ENCODE data around the gene CRNKL1.
A peak's percentile ranks its signal among the peaks of the same experiment; 100 is the strongest.
"Not testable (repeated sequence)": the region's sequence is repeated elsewhere in the genome, so short reads cannot be mapped to it uniquely, and the experiment has no call there.

The CRNKL1 gene

GRCh38 chr20:20003955-20004322 lies 48.3 kb downstream of the CRNKL1 start:
- Mint-ChIP-seq H3K4me1 (ENCODE audit: low read depth) (peaks cover 14% of the 10 kb centered on the region), H3K27me3 (peaks cover 26% of the 10 kb centered on the region), H3K4me3 (peak overlapping the region; percentile 79)
- H3K9me3 Mint-ChIP-seq (ENCODE audit: low read depth); H3K36me3 Mint-ChIP-seq; H3K27ac Mint-ChIP-seq: not testable (repeated sequence)

- H3K27me3 Mint-ChIP-seq: peaks cover 25% of the 10 kb centered on the region
- no peaks in the 10 kb centered on the region for H3K36me3 Mint-ChIP-seq
- H3K9me3 Mint-ChIP-seq (ENCODE audit: low read depth): no peaks in the 10 kb centered on the region
- H3K4me1 Mint-ChIP-seq (ENCODE audit: low read depth): peaks cover 14% of the 10 kb centered on the region
- H3K27ac Mint-ChIP-seq: no peak overlapping the region
- H3K4me3 Mint-ChIP-seq: peak overlapping the region; percentile 79
Measured at GRCh38 chr20:20003031-20003954, 49.0 kb downstream of the CRNKL1 start.

DNA sequence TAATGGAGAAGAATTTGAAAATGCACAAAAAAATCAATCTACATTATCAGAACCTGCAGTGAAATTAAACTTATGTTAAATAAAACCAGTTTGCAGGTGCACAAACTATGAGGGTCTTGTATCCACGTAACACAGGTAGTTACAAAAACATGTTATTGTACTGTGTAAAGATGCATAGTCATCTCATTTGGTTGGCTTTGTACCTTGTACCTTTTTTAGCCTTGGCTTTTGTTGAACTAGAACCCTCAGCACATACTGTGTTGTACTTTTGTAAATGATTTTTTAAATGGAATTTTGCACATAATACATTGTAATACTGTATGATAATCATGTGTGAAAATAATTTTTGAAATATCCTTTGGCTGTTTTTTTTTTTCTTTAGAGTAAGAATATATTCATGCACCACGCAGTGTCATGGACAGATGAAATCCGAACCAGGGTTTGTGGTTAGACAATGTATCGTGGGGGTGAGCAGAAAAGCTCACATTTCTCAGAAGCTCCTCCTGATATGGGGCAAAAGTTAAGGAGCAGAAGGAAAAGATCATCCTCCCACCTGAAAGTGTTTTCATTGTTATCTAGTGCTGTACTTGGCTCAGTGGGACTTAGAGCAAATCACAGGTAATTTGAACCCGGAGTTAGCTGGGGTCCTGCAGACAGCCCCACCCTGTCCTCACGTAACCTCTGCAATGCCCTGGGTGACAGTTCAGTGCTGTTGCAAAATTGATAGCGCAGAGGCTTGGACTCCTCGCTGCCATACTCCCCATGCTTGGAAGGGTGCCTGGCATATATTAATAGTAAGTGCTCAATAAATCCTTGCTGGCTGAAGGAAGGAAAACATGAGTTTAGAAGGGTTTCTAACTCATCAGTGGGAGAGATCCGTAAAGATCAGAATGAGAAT lies 49.9 kb downstream of the CRNKL1 start:
- peaks cover 23% of the 10 kb centered on the region for H3K27me3 Mint-ChIP-seq
- no peak overlapping the region for H3K27ac Mint-ChIP-seq
- H3K9me3 Mint-ChIP-seq (ENCODE audit: low read depth): no peaks in the 10 kb centered on the region
- no peaks in the 10 kb centered on the region for H3K36me3 Mint-ChIP-seq
- H3K4me1 Mint-ChIP-seq (ENCODE audit: low read depth): peaks cover 14% of the 10 kb centered on the region
- peak overlapping the region; percentile 79 for H3K4me3 Mint-ChIP-seq

- H3K4me3 Mint-ChIP-seq: no peak overlapping the region
- peaks cover 14% of the 10 kb centered on the region for H3K4me1 Mint-ChIP-seq (ENCODE audit: low read depth)
- peaks cover 22% of the 10 kb centered on the region for H3K27me3 Mint-ChIP-seq
- no peaks in the 10 kb centered on the region for H3K9me3 Mint-ChIP-seq (ENCODE audit: low read depth)
- no peaks in the 10 kb centered on the region for H3K36me3 Mint-ChIP-seq
- no peak overlapping the region for H3K27ac Mint-ChIP-seq
Measured at GRCh38 chr20:20000211-20000968, 51.9 kb downstream of the CRNKL1 start.

GRCh38 chr20:19998990-19999705 lies 53.1 kb downstream of the CRNKL1 start:
- H3K4me1 Mint-ChIP-seq (ENCODE audit: low read depth): peaks cover 14% of the 10 kb centered on the region
- no peaks in the 10 kb centered on the region for H3K9me3 Mint-ChIP-seq (ENCODE audit: low read depth)
- H3K4me3 Mint-ChIP-seq: no peak overlapping the region
- no peaks in the 10 kb centered on the region for H3K36me3 Mint-ChIP-seq
- no peak overlapping the region for H3K27ac Mint-ChIP-seq
- peaks cover 23% of the 10 kb centered on the region for H3K27me3 Mint-ChIP-seq

DNA sequence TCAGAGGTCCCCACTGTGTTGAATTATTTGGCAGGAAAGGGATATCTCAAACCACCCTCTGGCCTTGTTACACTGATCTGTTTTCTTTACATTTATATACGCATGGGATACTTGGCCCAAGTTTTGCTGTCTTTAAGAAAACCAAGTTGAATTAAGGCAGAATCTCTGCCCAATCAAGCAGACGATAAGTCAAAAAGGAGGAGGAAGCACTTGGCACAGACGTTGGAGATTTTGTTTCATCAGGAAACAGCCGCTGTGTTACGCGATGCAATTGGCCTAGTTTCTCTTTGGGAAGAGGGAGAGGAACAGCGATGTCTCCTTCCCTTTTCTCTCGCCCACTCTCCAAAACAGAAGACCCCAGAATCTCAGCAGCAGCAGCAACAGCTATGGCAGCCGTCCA lies 55.3 kb downstream of the CRNKL1 start:
- Mint-ChIP-seq H3K27ac (no peak overlapping the region), H3K27me3 (peaks cover 12% of the 10 kb centered on the region), H3K36me3 (no peaks in the 10 kb centered on the region), H3K4me3 (no peak overlapping the region), H3K9me3 (ENCODE audit: low read depth) (no peaks in the 10 kb centered on the region), H3K4me1 (ENCODE audit: low read depth) (no peaks in the 10 kb centered on the region)

GRCh38 chr20:19996222-19996621 lies 56.0 kb downstream of the CRNKL1 start:
- no peaks in the 10 kb centered on the region for H3K9me3 Mint-ChIP-seq (ENCODE audit: low read depth)
- H3K4me3 Mint-ChIP-seq: no peak overlapping the region
- no peak overlapping the region for H3K27ac Mint-ChIP-seq
- no peaks in the 10 kb centered on the region for H3K4me1 Mint-ChIP-seq (ENCODE audit: low read depth)
- H3K36me3 Mint-ChIP-seq: no peaks in the 10 kb centered on the region
- H3K27me3 Mint-ChIP-seq: peaks cover 7% of the 10 kb centered on the region

DNA sequence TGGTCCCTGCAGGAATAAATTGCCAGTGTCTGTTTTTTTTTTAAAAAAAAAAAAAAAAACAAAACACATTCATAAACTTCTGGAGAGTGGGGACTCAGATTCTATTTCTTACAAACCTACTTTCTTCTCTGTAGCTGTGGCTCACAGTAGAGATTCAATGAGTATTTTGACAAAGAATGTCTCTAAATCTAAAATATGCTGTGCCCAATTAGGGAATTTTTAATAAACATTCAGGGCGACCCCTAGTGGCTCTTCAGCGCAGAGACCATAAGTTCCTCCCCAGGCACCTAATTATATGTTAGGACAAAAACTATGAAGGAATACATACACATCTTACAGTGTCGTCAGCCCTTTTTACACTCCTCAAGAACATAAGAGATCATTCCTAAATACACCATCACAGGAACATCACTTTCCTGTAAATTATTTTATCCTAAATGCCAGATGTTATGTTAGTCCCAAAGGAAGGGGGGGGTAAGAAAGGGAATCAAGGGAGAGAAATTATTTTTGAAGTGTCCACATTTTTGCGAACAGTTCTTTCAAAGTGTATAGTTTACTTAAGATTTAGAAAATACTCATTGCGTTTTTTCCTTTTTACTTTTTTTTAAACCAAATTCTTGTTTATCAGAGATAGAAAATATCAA lies 56.9 kb downstream of the CRNKL1 start:
- H3K36me3 Mint-ChIP-seq: no peaks in the 10 kb centered on the region
- no peaks in the 10 kb centered on the region for H3K4me1 Mint-ChIP-seq (ENCODE audit: low read depth)
- H3K27ac Mint-ChIP-seq: no peak overlapping the region
- H3K27me3 Mint-ChIP-seq: peaks cover 5% of the 10 kb centered on the region
- H3K9me3 Mint-ChIP-seq (ENCODE audit: low read depth): no peaks in the 10 kb centered on the region
- no peak overlapping the region for H3K4me3 Mint-ChIP-seq

DNA sequence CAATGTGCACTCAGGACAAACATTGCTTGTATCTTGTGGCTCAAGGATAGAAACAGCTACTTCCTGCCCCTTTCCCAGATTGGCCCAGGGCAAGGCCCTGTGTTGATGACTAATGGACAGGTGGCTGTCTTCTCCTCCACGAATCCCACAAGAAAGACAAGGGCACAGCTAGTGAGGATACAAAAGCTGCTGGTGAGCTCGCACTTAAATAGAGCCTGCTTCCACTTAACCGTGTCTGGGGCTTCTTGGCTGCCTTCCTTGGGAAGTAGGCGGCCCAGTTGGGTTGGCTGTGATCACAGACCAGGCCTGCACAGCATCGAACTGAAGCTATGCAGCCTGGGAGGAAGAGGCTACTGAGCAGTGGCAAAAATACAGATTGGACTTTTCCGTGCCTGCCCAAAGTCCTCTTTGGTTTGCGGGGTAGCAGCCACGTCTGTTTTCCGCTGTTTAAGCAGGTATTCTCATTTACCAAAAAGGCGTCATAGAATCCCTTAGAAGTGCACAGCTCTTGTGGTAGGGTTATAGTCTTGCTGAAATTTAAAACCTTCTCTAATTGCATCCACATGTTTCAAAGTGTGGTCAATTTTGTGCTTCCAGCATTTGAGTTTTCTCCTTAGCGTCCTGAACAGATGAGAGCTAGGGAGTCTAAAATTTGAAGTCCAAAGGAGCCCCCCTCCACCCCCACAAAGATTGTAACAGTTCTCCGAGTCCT lies 58.2 kb downstream of the CRNKL1 start:
- H3K4me1 Mint-ChIP-seq (ENCODE audit: low read depth): no peaks in the 10 kb centered on the region
- no peaks in the 10 kb centered on the region for H3K36me3 Mint-ChIP-seq
- H3K27me3 Mint-ChIP-seq: peaks cover 5% of the 10 kb centered on the region
- no peak overlapping the region for H3K4me3 Mint-ChIP-seq
- H3K9me3 Mint-ChIP-seq (ENCODE audit: low read depth): no peaks in the 10 kb centered on the region
- H3K27ac Mint-ChIP-seq: no peak overlapping the region

- no peaks in the 10 kb centered on the region for H3K4me1 Mint-ChIP-seq (ENCODE audit: low read depth)
- H3K36me3 Mint-ChIP-seq: no peaks in the 10 kb centered on the region
- peaks cover 8% of the 10 kb centered on the region for H3K27me3 Mint-ChIP-seq
- no peaks in the 10 kb centered on the region for H3K9me3 Mint-ChIP-seq (ENCODE audit: low read depth)
- no peak overlapping the region for H3K27ac Mint-ChIP-seq
- H3K4me3 Mint-ChIP-seq: no peak overlapping the region
Measured at GRCh38 chr20:19992996-19993908, 59.0 kb downstream of the CRNKL1 start.

DNA sequence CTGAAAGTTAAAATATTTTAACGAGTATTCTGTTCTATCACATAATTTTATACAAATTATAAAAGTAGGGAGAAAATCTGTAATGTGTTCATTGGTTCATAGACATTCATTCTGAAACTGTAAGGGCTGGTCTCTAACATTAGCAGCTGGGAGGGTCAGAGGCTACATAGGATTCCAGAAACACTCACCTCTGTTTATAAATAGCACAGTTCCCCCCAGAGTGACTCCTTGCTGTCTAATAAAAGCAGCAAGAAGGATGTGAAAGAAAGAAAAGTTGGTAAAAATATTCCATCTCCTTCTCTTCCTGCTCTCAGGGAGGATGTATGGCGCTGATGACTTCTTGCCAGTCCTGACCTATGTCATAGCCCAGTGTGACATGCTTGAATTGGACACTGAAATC lies 60.4 kb downstream of the CRNKL1 start:
- no peak overlapping the region for H3K27ac Mint-ChIP-seq
- H3K4me3 Mint-ChIP-seq: no peak overlapping the region

GRCh38 chr20:19991308-19991707 lies 61.0 kb downstream of the CRNKL1 start:
- no peaks in the 10 kb centered on the region for H3K9me3 Mint-ChIP-seq (ENCODE audit: low read depth)
- H3K4me1 Mint-ChIP-seq (ENCODE audit: low read depth): no peaks in the 10 kb centered on the region
- no peaks in the 10 kb centered on the region for H3K36me3 Mint-ChIP-seq
- H3K27ac Mint-ChIP-seq: no peak overlapping the region
- no peak overlapping the region for H3K4me3 Mint-ChIP-seq
- H3K27me3 Mint-ChIP-seq: peaks cover 8% of the 10 kb centered on the region

More for the DNA sequence above, 60.4 kb downstream of the CRNKL1 start:
- Mint-ChIP-seq H3K4me1 (ENCODE audit: low read depth) (no peaks in the 10 kb centered on the region), H3K36me3 (no peaks in the 10 kb centered on the region), H3K27me3 (peaks cover 8% of the 10 kb centered on the region), H3K9me3 (ENCODE audit: low read depth) (no peaks in the 10 kb centered on the region)

DNA sequence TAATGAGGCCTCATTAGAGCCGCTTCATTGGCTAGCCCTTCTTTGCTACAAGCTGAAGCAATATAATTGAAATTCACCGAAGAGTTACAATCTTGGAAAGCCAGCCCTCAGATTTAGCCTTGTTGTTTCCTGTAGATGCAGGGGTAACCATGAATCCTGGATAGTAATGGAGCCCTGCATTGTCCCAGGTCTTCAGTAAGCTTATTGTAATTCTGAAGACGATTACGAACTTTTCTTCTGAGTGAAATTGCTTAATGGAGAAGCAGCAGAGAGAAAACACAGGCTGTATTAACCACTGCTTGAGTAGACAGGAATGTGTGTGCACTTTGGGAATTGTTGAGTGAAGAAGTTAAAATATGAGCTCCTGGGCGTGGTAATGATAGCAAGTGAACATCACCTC lies 61.4 kb downstream of the CRNKL1 start:
- Mint-ChIP-seq H3K27ac (no peak overlapping the region), H3K4me1 (ENCODE audit: low read depth) (no peaks in the 10 kb centered on the region), H3K27me3 (peaks cover 8% of the 10 kb centered on the region), H3K4me3 (no peak overlapping the region), H3K9me3 (ENCODE audit: low read depth) (no peaks in the 10 kb centered on the region), H3K36me3 (no peaks in the 10 kb centered on the region)
